Myocyte (in vitro differentiated cells): Measurements from ENCODE around the gene CCDC57. TPM values are rescaled to one million over a fixed set of nuclear protein-coding genes. Genes with fewer than 3 reads are reported as not detected.

Experiments used
- DNase-seq: peaks from one replicate; pipeline ENCODE4 v3.0.0-alpha.2; 2012; ENCODE audit warnings: low read depth
- total RNA-seq: library from RNA; depleted of rRNA; stranded (reverse); fragments of >200 nt; gene quantifications from 2 replicates; pipeline ENCODE4 v1.2.3, GENCODE V29; 2014

CCDC57 gene
- total RNA-seq, 1 donor from 2014 or later: 11.3 TPM

GRCh38 chr17:82063424-82064415 lies 148.9 kb downstream of the CCDC57 start:
- no peak for DNase-seq

- no peak for DNase-seq
Measured at GRCh38 chr17:82062984-82063368, 149.7 kb downstream of the CCDC57 start.

- no peak for DNase-seq
Measured at GRCh38 chr17:82062076-82062983, 150.3 kb downstream of the CCDC57 start.

- DNase-seq: no peak
Measured at GRCh38 chr17:82061047-82061925, 151.4 kb downstream of the CCDC57 start.

- no peak for DNase-seq
Measured at GRCh38 chr17:82060614-82061013, 152.0 kb downstream of the CCDC57 start.

GRCh38 chr17:82060001-82060380 lies 152.7 kb downstream of the CCDC57 start:
- DNase-seq: no peak

- peak; percentile 48 for DNase-seq
Measured at GRCh38 chr17:82059272-82060000, 153.2 kb downstream of the CCDC57 start.

GRCh38 chr17:82058855-82059249 lies 153.8 kb downstream of the CCDC57 start:
- no peak for DNase-seq

GRCh38 chr17:82058230-82058854 lies 154.3 kb downstream of the CCDC57 start:
- DNase-seq: no peak

- DNase-seq: no peak
Measured at GRCh38 chr17:82056729-82057621, 155.7 kb downstream of the CCDC57 start.

GRCh38 chr17:82055965-82056728 lies 156.5 kb downstream of the CCDC57 start:
- no peak for DNase-seq

GRCh38 chr17:82055023-82055964 lies 157.3 kb downstream of the CCDC57 start:
- no peak for DNase-seq

- DNase-seq: no peak
Measured at GRCh38 chr17:82054351-82055022, 158.2 kb downstream of the CCDC57 start.

- DNase-seq: no peak
Measured at GRCh38 chr17:82053556-82054263, 158.9 kb downstream of the CCDC57 start.

GRCh38 chr17:82053130-82053529 lies 159.5 kb downstream of the CCDC57 start:
- no peak for DNase-seq
